ENCODE measurements around the gene CA6.

CA6 gene

DNA sequence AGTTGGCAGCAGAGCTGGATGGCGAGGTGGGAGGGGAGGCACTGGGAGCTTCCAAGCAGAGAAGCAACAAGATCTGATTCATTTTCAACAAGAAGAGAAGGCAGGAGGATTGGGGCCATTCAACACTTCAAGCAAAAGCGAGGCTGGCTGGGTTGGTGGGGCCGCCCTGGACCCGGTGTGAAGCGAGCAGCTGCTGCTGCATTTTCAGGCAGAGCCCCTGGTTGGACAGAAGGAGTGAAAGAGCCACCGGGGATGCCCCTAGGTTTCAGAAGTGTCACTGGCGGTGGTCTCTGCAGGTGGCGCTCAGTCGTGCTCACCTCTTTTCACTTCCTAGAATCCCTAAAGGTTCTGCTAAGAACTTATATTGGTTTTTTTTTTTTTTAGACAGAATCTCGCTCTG is 62.6 kb downstream of the CA6 start:
- no peaks in the 10 kb centered on the region for H3K4me1 ChIP-seq (ENCODE audit: low read depth, poor library complexity, severe bottlenecking)
- no peaks in the 10 kb centered on the region for H3K79me2 ChIP-seq (ENCODE audit: insufficient read depth, low read depth)
- TF ChIP-seq, protein P1, sequence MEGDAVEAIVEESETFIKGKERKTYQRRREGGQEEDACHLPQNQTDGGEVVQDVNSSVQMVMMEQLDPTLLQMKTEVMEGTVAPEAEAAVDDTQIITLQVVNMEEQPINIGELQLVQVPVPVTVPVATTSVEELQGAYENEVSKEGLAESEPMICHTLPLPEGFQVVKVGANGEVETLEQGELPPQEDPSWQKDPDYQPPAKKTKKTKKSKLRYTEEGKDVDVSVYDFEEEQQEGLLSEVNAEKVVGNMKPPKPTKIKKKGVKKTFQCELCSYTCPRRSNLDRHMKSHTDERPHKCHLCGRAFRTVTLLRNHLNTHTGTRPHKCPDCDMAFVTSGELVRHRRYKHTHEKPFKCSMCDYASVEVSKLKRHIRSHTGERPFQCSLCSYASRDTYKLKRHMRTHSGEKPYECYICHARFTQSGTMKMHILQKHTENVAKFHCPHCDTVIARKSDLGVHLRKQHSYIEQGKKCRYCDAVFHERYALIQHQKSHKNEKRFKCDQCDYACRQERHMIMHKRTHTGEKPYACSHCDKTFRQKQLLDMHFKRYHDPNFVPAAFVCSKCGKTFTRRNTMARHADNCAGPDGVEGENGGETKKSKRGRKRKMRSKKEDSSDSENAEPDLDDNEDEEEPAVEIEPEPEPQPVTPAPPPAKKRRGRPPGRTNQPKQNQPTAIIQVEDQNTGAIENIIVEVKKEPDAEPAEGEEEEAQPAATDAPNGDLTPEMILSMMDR (conservative IDR thresholded peaks at IDR 0.05; ENCODE audit: low read depth, low read length): no peak
- H3K9ac ChIP-seq: no peak overlapping the region
- no peaks in the 10 kb centered on the region for H3K36me3 ChIP-seq (ENCODE audit: insufficient read depth)
- H3K27ac ChIP-seq: no peak overlapping the region
- H3K4me2 ChIP-seq: no peak overlapping the region
- no peak overlapping the region for H2AFZ ChIP-seq (ENCODE audit: low read depth)
- no peak overlapping the region for H3K4me3 ChIP-seq (IDR thresholded peaks at IDR 0.05; ENCODE audit: insufficient read depth, low read depth, low read length)
- peaks cover 12% of the 10 kb centered on the region for H3K27me3 ChIP-seq (ENCODE audit: insufficient read depth, low read depth)
- H4K20me1 ChIP-seq (ENCODE audit: insufficient read depth): no peaks in the 10 kb centered on the region

DNA sequence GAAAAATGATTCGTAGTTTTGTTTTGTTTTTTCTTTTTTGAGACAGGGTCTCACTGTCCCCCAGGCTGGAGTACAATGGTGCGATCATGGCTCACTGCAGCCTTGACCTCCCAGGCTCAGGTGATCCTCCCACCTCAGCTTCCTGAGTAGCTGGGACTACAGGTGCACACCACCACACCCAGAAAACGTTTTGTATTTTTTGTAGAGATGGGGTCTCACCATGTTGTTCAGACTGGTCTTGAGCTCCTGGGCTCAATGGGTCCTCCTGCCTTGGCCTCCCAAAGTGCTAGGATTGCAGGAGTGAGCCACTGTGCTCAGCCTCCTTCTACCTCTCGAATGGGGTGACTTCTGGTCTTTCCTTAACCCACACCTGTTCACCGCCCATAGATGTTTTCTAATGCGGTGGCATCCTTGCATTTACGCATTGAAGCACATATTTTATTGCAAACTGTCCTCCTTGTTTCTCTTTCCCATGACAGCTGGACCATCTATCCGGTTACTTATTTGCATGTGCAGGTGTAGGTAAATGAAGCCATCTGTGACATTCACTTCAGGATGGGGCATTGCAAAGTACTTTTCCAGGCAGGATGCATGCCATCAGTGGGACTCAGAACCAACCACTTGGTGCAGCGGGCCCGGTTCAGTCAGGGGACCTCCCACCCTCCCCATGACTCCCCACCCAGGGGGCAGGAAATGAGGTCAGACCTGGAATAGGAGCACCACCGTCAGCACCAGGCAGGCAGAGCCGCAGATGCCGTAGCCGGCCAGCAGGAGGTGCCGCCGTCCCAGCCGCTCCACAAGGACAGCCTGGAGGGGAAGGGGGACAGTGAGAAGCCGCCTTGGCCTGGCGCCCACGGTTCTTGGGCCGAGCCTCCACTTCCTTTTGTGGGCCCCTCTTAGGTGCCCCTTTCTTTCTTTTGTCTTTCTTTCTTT is 64.0 kb downstream of the CA6 start:
- Histone ChIP-seq H3K9ac (no peak overlapping the region), H3K4me1 (ENCODE audit: low read depth, poor library complexity, severe bottlenecking) (no peaks in the 10 kb centered on the region), H3K4me3 (IDR thresholded peaks at IDR 0.05; ENCODE audit: insufficient read depth, low read depth, low read length) (no peak overlapping the region), H4K20me1 (ENCODE audit: insufficient read depth) (no peaks in the 10 kb centered on the region), H3K27me3 (ENCODE audit: insufficient read depth, low read depth) (peaks cover 12% of the 10 kb centered on the region), H3K36me3 (ENCODE audit: insufficient read depth) (no peaks in the 10 kb centered on the region), H3K27ac (no peak overlapping the region), H3K4me2 (no peak overlapping the region), H3K79me2 (ENCODE audit: insufficient read depth, low read depth) (no peaks in the 10 kb centered on the region), H2AFZ (ENCODE audit: low read depth) (no peak overlapping the region)
- TF ChIP-seq, protein P1 (conservative IDR thresholded peaks at IDR 0.05; ENCODE audit: low read depth, low read length): peak; percentile 31; the same call in 1 of the 2 replicates

DNA sequence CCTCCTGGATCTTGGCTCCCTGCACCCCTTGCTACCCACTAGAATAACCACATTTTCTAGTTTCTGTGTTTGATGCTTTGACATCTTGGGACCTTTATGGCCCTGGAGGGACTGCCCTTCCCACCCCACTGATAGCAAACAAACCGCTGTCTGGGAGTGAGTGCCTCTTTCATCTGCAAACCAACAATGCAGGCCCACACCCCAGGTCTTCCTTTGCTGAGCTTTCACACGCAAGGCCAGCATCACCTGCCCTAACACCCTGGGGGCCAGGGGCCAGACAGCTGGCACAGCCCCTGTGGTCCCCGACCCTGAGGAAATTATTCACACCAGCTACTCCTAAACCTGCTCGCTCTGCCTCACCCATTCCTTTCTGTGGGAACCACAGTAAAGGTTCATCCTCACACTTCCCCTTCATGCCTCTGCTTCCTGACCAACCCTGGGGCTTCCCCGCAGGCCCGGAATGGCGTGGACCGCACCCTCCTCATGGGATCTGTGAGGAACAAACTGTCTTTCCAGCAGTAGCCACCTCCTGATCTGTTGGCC is 65.2 kb downstream of the CA6 start:
- Histone ChIP-seq H3K27ac (no peak overlapping the region), H2AFZ (ENCODE audit: low read depth) (no peak overlapping the region), H3K4me1 (ENCODE audit: low read depth, poor library complexity, severe bottlenecking) (no peaks in the 10 kb centered on the region), H3K36me3 (ENCODE audit: insufficient read depth) (no peaks in the 10 kb centered on the region), H3K9ac (no peak overlapping the region), H4K20me1 (ENCODE audit: insufficient read depth) (no peaks in the 10 kb centered on the region), H3K27me3 (ENCODE audit: insufficient read depth, low read depth) (peaks cover 14% of the 10 kb centered on the region), H3K79me2 (ENCODE audit: insufficient read depth, low read depth) (no peaks in the 10 kb centered on the region), H3K4me2 (no peak overlapping the region), H3K4me3 (IDR thresholded peaks at IDR 0.05; ENCODE audit: insufficient read depth, low read depth, low read length) (no peak overlapping the region)
- TF ChIP-seq, protein P1 (conservative IDR thresholded peaks at IDR 0.05; ENCODE audit: low read depth, low read length): no peak

DNA sequence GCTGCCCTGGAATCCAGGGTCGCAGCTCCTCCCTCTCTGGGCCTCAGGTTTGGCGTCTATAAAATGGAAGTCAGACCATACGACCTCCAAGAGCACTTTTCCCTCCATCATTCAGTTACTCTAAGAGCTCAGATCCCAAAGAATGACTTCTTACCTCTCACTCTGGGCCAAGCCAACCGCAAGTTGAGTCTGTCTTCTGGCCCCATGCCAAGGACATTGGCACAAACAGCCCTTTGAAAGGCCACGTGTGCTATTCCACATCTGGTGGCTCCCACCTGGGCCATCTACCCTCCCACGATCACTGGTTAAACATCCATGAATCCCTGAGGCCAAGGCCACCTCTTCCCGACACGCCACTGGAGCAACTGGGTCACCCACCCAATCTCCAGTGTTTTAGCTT is 68.2 kb downstream of the CA6 start:
- TF ChIP-seq, protein P1 (conservative IDR thresholded peaks at IDR 0.05; ENCODE audit: low read depth, low read length): no peak
- H3K27me3 ChIP-seq (ENCODE audit: insufficient read depth, low read depth): peaks cover 13% of the 10 kb centered on the region
- H2AFZ ChIP-seq (ENCODE audit: low read depth): no peak overlapping the region
- H3K27ac ChIP-seq: no peak overlapping the region
- H3K79me2 ChIP-seq (ENCODE audit: insufficient read depth, low read depth): no peaks in the 10 kb centered on the region
- no peaks in the 10 kb centered on the region for H3K4me1 ChIP-seq (ENCODE audit: low read depth, poor library complexity, severe bottlenecking)
- no peaks in the 10 kb centered on the region for H4K20me1 ChIP-seq (ENCODE audit: insufficient read depth)
- H3K9ac ChIP-seq: no peak overlapping the region
- no peak overlapping the region for H3K4me3 ChIP-seq (IDR thresholded peaks at IDR 0.05; ENCODE audit: insufficient read depth, low read depth, low read length)
- H3K4me2 ChIP-seq: no peak overlapping the region
- H3K36me3 ChIP-seq (ENCODE audit: insufficient read depth): no peaks in the 10 kb centered on the region

Measured in KMS-11 (cell line).